Astrocyte (in vitro differentiated cells and primary cell): Measurements from ENCODE around the gene ARMCX6.
"Not testable (repeated sequence)": the region's sequence is repeated elsewhere in the genome, so short reads cannot be mapped to it uniquely, and the experiment has no call there.

ENCODE experiments used
- EZH2 ChIP-seq: IDR thresholded peaks from 2 replicates; pipeline ENCODE4 v1.6.1; 2012; ENCODE audit warnings: mild to moderate bottlenecking, low read length, inconsistent platforms; ENCODE audit not compliant: insufficient read depth
- TF ChIP-seq, protein P1 (sequence below): IDR thresholded peaks from 2 replicates; pipeline ENCODE4 v1.5.1; 2011; ENCODE audit warnings: low read depth, mild to moderate bottlenecking, inconsistent platforms, low read length, moderate library complexity; ENCODE audit not compliant: insufficient read depth

DNA sequence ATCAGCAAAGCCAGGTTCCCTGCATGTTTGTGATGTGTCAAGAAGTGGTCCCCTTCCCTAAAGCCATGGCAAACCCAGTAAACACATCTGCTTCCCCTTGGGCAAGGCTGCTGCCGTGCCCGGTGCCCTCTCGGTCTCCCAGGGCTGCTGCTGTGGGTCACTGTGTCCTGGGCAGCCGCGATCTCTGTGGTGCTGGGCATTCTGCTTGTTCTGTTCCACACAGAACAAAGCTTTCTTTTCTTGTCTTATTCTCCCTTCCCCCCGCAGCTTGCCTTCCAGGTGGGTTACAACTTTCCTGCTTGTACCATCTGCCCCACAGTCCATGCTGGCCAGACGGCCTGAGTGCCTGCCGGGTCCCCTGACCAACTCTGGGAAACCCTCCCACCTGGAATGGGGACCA lies 18.2 kb downstream of the ARMCX6 start:
- TF ChIP-seq, protein P1, sequence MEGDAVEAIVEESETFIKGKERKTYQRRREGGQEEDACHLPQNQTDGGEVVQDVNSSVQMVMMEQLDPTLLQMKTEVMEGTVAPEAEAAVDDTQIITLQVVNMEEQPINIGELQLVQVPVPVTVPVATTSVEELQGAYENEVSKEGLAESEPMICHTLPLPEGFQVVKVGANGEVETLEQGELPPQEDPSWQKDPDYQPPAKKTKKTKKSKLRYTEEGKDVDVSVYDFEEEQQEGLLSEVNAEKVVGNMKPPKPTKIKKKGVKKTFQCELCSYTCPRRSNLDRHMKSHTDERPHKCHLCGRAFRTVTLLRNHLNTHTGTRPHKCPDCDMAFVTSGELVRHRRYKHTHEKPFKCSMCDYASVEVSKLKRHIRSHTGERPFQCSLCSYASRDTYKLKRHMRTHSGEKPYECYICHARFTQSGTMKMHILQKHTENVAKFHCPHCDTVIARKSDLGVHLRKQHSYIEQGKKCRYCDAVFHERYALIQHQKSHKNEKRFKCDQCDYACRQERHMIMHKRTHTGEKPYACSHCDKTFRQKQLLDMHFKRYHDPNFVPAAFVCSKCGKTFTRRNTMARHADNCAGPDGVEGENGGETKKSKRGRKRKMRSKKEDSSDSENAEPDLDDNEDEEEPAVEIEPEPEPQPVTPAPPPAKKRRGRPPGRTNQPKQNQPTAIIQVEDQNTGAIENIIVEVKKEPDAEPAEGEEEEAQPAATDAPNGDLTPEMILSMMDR: not testable (repeated sequence)
- not testable (repeated sequence) for TF ChIP-seq EZH2
